Measurements from ENCODE around the gene BNC2.

DNA sequence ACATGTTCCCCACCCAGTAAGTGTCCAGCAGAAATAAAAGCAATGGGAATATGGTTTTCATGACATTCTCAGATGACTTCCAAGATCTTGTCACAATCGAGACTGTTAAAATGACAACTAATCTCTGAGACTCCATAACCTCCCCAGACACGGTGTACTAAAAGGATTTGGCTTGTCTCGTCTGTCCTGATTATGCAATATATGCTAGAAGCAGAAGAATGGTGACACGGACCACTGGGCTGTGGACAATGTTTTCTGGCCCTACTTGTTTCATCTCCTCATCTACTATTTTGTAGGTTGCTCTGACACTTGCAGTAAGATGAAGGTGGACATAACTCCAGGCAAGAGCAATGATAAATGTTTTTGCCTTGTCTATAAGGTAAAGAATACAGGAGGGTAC lies 56.6 kb downstream of the BNC2 start:
- TF ChIP-seq, protein P1, sequence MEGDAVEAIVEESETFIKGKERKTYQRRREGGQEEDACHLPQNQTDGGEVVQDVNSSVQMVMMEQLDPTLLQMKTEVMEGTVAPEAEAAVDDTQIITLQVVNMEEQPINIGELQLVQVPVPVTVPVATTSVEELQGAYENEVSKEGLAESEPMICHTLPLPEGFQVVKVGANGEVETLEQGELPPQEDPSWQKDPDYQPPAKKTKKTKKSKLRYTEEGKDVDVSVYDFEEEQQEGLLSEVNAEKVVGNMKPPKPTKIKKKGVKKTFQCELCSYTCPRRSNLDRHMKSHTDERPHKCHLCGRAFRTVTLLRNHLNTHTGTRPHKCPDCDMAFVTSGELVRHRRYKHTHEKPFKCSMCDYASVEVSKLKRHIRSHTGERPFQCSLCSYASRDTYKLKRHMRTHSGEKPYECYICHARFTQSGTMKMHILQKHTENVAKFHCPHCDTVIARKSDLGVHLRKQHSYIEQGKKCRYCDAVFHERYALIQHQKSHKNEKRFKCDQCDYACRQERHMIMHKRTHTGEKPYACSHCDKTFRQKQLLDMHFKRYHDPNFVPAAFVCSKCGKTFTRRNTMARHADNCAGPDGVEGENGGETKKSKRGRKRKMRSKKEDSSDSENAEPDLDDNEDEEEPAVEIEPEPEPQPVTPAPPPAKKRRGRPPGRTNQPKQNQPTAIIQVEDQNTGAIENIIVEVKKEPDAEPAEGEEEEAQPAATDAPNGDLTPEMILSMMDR (conservative IDR thresholded peaks at IDR 0.05; ENCODE audit: low read length) = no peak
- no peak for TF ChIP-seq EZH2phosphoT487 (IDR thresholded peaks at IDR 0.05; ENCODE audit: borderline replicate concordance, low read depth, low read length)

All from OCI-LY7 (cell line).